ENCODE results near the gene KDM4B.

DNA sequence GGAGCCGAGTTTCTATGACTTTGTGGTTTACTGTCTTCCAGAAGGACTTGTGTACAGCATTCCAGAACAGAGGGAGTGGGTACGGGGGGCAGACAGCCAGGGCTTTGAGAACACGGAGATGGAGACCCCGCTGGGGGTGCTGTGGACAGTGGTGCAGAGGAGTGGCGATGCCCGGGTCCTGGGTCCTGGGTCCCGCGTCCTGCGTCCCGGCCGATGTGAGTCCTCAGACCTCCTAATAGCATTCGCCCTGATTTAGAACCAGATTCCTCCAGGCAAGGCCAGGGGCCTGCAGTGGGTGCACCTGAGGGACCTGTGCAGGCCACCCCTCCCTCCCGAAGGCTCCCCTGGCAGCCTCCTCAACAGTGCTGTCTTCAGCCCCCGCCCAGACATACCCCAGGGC is 97.9 kb downstream of the KDM4B start:
- TF ChIP-seq MAFK (IDR thresholded peaks at IDR 0.05; ENCODE audit: low read depth, low read length) (no peak), RNF2 (IDR thresholded peaks at IDR 0.05; ENCODE audit: borderline replicate concordance, low read depth, low read length, missing control alignments, poor library complexity, severe bottlenecking) (no peak), CTCF (IDR thresholded peaks at IDR 0.05; ENCODE audit: control extremely low read depth in 1 of 3, insufficient read depth in 1 of 3, low read depth in 1 of 3, low read length in 3 of 3) (no peak), ZNF274 (IDR thresholded peaks at IDR 0.05; ENCODE audit: borderline replicate concordance, extremely low read depth, low read length) (no peak), JUND (IDR thresholded peaks at IDR 0.05; ENCODE audit: low read length) (no peak), POLR2A (IDR thresholded peaks at IDR 0.05; ENCODE audit: control extremely low read depth in 1 of 2, low read depth in 2 of 2, low read length in 2 of 2) (no peak), POLR2AphosphoS5 (IDR thresholded peaks at IDR 0.05; ENCODE audit: low read depth, low read length) (no peak), PHF8 (conservative IDR thresholded peaks at IDR 0.05; ENCODE audit: low read depth, low read length) (no peak), BRCA1 (IDR thresholded peaks at IDR 0.05; ENCODE audit: low read depth, low read length) (no peak), EZH2 (IDR thresholded peaks at IDR 0.05; ENCODE audit: low read depth, low read length, severe bottlenecking) (no peak), MAX (IDR thresholded peaks at IDR 0.05) (no peak)
